ENCODE results near the gene MYO1A. TPM values are rescaled to one million over a fixed set of nuclear protein-coding genes. Genes with fewer than 3 reads are reported as not detected.
"Not testable (repeated sequence)": the region's sequence is repeated elsewhere in the genome, so short reads cannot be mapped to it uniquely, and the experiment has no call there.

Gene MYO1A
- total RNA-seq, 1 donor from 2014 or later = 1.7 TPM

DNA sequence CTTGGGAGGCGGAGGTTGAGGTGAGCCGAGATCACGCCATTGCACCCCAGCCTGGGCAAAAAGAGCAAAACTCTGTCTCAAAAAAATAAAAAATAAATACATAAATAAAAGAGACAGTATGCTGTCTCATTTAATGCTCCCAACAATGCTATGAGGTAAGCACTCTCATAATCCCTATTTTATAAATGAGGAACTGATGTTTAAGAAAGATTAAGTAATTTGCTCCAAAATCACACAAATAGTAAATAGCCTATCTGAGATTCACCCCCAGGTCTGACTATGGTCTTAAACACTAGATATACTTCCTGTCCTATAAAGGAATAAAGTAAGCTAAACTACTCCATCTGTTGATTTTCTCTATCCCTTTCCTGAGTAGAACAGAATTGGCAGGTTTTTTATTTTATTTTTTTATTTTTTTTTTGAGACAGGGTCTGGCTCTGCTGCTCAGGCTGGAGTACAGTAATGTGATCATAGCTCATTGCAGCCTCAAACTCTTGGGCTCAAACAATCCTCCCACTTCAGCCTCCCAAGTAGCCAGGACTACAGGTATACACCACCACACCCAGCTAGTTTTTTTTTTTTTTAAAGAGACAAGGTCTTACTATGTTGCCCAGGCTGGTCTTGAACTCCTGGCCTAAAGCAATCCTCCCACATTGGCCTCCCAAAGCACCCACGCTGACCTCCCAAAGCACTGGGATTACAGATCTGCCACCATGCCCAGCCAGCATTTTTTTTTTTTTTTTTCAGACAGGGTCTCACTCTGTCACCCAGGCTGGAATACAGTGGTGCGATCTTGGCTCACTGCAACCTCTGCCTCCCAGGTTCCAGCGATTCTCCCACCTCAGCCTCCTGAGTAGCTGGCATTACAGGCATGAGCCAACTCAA, 23.9 kb upstream of the MYO1A start:
- DNase-seq; H3K9me3 Mint-ChIP-seq; intact Hi-C loops (cut with micrococcal nuclease); H3K4me3 Mint-ChIP-seq; H3K27me3 Mint-ChIP-seq: not testable (repeated sequence)
- H3K4me1 Mint-ChIP-seq = peaks cover 30% of the 10 kb centered on the region
- H3K27ac Mint-ChIP-seq = peak overlapping the region; percentile 45
- peaks cover 46% of the 10 kb centered on the region for H3K36me3 Mint-ChIP-seq (ENCODE audit: low read depth)

DNA sequence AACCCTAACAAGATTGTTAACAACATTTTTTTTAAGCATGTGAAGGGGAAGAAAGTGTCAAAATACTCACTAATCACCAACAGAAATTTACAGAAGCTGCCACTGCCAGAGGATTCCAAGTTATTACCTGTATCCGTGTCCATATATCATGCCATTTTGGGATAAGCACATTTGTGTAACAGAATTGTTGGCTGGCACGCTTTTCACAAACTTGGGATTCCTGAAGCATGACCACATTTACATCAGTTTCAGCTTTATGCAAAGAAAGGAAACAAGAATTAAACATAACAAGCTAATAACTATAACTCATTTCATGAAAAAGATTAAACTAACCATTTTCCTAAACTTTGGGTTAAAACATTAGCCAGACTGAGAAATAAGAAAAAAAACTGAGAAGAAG, 22.7 kb upstream of the MYO1A start:
- no peak for DNase-seq
- no peaks in the 10 kb centered on the region for H3K9me3 Mint-ChIP-seq
- no peak overlapping the region for H3K4me3 Mint-ChIP-seq
- intact Hi-C loops (cut with micrococcal nuclease) = no loop called here
- H3K27me3 Mint-ChIP-seq = no peaks in the 10 kb centered on the region
- H3K27ac Mint-ChIP-seq = peak overlapping the region; percentile 68
- H3K4me1 Mint-ChIP-seq = peaks cover 33% of the 10 kb centered on the region
- peaks cover 50% of the 10 kb centered on the region for H3K36me3 Mint-ChIP-seq (ENCODE audit: low read depth)

DNA sequence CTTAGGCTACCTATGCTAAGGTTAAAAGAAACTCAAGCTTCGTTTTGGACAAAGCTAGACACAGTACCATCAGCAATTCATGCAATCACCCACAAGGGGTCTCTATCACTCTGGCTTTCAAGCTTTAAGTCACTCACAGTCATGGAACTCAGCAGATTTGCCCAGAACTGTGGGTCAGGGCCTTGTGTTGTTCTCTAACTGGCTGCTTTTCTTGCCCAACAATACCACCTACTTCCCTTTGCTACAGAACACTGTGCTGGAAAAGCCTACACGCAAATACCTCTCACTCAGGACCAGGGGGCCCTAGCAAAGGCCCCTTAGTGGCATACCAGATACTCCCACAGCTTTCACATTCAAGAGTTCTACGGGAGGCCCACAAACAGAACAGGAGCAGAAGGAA, 19.6 kb upstream of the MYO1A start:
- DNase-seq = peak; percentile 90
- intact Hi-C loops (cut with micrococcal nuclease) = loop anchor here (1.0 to 10.0 kb wide), 6 partner anchors 9 to 675 kb away; partner anchors contain the start of genes NEMP1 and TSPAN31
- Mint-ChIP-seq H3K27ac (peak overlapping the region; percentile 89), H3K9me3 (peaks cover 6% of the 10 kb centered on the region), H3K4me3 (peak overlapping the region; percentile 61), H3K36me3 (ENCODE audit: low read depth) (peaks cover 62% of the 10 kb centered on the region), H3K4me1 (peaks cover 45% of the 10 kb centered on the region), H3K27me3 (no peaks in the 10 kb centered on the region)

DNA sequence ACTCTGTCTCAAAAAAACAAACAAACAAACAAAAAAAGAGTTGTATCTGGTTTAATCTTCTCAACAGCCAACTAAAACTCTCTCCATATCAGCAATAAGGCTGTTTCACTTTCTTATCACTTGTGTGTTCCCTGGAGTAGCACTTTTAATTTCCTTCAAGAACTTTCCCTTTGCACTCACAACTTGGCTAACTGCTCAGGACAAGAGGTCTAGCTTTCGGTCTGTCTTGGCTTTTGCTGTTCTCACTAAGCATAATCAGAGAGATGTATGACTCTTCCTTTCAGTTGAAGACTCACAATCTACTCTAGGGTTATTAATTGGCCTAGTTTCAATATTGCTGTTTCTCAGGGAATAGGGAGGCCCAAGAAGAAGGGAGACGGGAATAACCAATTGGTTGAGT, 16.3 kb upstream of the MYO1A start:
- Mint-ChIP-seq H3K27me3 (no peaks in the 10 kb centered on the region), H3K36me3 (ENCODE audit: low read depth) (peaks cover 70% of the 10 kb centered on the region), H3K4me1 (peaks cover 51% of the 10 kb centered on the region), H3K4me3 (peak overlapping the region; percentile 73), H3K9me3 (peaks cover 6% of the 10 kb centered on the region), H3K27ac (peak overlapping the region; percentile 95)
- DNase-seq = no peak
- intact Hi-C loops (cut with micrococcal nuclease) = loop anchor here (5.0 to 10.0 kb wide), 2 partner anchors 116 to 679 kb away; partner anchors contain the start of gene TSPAN31

DNA sequence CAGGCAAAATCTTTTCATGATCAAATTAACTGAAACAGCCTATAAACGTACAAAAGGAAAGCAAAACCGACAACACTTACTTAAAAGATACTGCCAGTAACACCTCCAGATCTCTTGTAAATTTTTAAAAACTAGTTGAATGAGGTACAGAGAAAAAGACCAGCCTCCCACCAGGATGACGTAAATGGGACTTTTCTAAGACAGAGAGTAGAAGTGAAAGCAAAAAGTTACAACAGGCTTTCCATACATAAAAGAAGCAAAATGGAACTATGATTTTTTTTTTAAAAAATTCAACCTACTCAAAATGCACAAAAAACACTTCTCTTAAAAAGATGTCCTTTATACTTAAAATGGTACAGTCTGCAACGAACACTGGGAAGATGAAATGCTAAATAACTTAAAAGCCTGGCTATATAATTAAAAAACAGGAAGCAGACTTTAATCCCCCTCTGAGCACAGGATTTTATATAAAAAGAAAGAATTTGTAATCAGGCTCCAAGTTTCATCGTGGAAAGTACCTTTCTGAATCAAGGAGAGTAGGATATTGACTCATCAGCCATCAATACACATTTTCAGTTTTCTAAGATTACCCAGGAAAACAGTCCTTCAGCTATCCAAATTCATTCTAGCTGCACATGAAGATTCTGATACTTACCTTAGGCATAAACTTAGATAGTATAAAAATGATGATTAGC, 14.2 kb upstream of the MYO1A start:
- Mint-ChIP-seq H3K27ac (peak overlapping the region; percentile 96), H3K4me3 (peak overlapping the region; percentile 85), H3K36me3 (ENCODE audit: low read depth) (peaks cover 66% of the 10 kb centered on the region), H3K4me1 (peaks cover 35% of the 10 kb centered on the region), H3K9me3 (peaks cover 6% of the 10 kb centered on the region), H3K27me3 (no peaks in the 10 kb centered on the region)
- intact Hi-C loops (cut with micrococcal nuclease) = loop anchor here (1.0 to 10.0 kb wide), 6 partner anchors 14 to 681 kb away; partner anchors contain the start of genes NEMP1 and TSPAN31
- peak; percentile 89 for DNase-seq

DNA sequence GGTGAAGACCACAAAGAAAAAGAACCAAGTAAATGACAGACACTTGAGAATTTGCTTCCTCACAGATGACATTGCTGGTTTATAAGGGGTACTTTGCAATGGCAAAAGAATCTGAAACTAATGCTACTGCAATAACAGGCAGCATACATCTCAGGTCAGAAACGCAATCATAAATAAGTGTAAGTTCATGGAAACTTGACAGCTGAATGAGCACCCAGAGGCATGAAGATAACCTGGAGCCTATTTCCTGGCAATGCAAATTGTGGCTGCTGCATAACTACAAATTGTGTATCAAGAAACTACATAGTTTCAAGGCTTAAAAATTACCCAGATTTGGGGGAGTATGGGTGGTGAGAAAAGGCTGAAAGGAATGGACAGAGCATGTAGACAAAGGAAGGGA, 8.5 kb upstream of the MYO1A start:
- H3K36me3 Mint-ChIP-seq (ENCODE audit: low read depth) = peaks cover 72% of the 10 kb centered on the region
- no peak for DNase-seq
- H3K27ac Mint-ChIP-seq = no peak overlapping the region
- peaks cover 14% of the 10 kb centered on the region for H3K4me1 Mint-ChIP-seq
- intact Hi-C loops (cut with micrococcal nuclease) = no loop called here
- no peaks in the 10 kb centered on the region for H3K27me3 Mint-ChIP-seq
- peaks cover 4% of the 10 kb centered on the region for H3K9me3 Mint-ChIP-seq
- no peak overlapping the region for H3K4me3 Mint-ChIP-seq

DNA sequence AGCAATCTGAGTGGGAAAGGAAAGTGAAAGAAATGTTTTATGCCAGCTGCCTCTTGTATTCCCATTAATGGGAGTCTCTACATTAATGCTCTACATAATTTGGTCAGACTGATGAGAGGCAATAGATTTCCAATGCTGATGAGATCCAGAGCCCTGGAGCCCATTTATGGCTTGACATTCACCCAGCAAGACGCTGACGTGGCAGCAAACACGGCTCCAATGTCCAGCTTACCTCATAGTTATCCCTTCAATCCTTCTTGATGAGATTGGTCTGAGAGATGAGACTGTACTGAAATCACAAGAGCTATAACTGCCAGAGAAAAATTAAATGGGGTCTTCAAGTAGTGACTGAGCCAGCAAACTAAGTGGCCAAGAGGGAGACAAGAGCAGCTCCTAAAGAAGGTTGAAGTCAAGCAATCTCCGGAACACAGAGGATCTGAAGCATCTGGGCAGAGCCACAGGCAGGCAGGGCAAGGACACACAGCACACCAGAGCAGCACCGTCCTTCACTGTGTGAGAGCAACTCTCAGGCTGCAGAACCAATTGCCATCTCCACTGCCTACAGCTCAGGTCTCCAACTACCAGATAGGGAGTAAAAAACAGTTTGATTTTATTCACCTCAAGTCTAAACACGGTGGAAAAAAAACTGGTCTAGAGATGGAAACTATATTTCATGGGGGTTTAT, 7.3 kb upstream of the MYO1A start:
- DNase-seq = no peak
- peaks cover 4% of the 10 kb centered on the region for H3K9me3 Mint-ChIP-seq
- H3K36me3 Mint-ChIP-seq (ENCODE audit: low read depth) = peaks cover 71% of the 10 kb centered on the region
- peak overlapping the region; percentile 68 for H3K27ac Mint-ChIP-seq
- no peaks in the 10 kb centered on the region for H3K27me3 Mint-ChIP-seq
- peaks cover 10% of the 10 kb centered on the region for H3K4me1 Mint-ChIP-seq
- no peak overlapping the region for H3K4me3 Mint-ChIP-seq
- intact Hi-C loops (cut with micrococcal nuclease) = no loop called here

DNA sequence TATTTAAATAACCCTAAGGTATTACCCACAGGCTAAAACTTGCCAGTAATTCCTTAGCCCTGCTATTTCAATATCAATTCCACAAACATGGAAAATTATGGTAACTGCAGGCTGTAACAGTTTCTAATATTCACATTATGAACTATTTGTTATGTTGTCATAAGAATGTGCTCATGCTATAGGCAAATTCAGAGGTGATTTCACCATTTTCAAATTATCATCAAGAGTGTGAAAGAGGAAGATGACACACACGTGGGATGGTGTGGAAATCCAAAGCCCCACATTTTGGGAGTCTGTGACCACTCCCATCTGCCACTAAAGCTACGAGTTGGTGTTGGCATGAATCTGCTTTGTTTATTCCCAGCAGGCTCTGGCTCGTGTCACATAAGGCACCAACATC, 5.9 kb upstream of the MYO1A start:
- no peak overlapping the region for H3K27ac Mint-ChIP-seq
- no peaks in the 10 kb centered on the region for H3K27me3 Mint-ChIP-seq
- H3K36me3 Mint-ChIP-seq (ENCODE audit: low read depth) = peaks cover 63% of the 10 kb centered on the region
- no peak overlapping the region for H3K4me3 Mint-ChIP-seq
- DNase-seq = no peak
- intact Hi-C loops (cut with micrococcal nuclease) = no loop called here
- H3K9me3 Mint-ChIP-seq = peaks cover 4% of the 10 kb centered on the region
- peaks cover 11% of the 10 kb centered on the region for H3K4me1 Mint-ChIP-seq

DNA sequence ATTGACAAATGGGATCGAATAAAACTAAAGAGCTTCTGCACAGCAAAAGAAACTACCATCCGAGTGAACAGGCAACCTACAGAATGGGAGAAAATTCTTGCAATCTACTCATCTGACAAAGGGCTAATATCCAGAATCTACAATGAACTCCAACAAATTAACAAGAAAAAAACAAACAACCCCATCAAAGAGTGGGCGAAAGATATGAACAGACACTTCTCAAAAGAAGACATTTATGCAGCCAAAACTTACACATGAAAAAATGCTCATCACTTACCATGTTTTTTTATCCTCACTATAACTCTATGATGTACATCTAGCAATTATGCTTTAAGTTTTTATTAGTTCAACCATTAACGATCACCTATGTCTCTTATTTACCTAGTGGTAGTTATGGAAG, 4.0 kb upstream of the MYO1A start:
- intact Hi-C loops (cut with micrococcal nuclease); H3K27me3 Mint-ChIP-seq; H3K27ac Mint-ChIP-seq; H3K9me3 Mint-ChIP-seq; DNase-seq; H3K4me1 Mint-ChIP-seq; H3K4me3 Mint-ChIP-seq: not testable (repeated sequence)
- H3K36me3 Mint-ChIP-seq (ENCODE audit: low read depth) = peaks cover 50% of the 10 kb centered on the region

DNA sequence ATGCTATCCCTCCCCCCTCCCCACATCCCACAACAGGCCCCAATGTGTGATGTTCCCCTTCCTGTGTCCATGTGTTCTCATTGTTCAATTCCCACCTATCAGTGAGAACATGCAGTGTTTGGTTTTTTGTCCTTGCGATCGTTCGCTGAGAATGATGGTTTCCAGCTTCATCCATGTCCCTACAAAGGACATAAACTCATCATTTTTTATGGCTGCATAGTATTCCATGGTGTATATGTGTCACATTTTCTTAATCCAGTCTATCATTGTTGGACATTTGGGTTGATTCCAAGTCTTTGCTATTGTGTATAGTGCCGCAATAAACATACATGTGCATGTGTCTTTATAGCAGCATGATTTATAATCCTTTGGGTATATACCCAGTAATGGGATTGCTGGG, 3.2 kb upstream of the MYO1A start:
- H3K27ac Mint-ChIP-seq; DNase-seq; intact Hi-C loops (cut with micrococcal nuclease); H3K4me3 Mint-ChIP-seq; H3K27me3 Mint-ChIP-seq; H3K9me3 Mint-ChIP-seq: not testable (repeated sequence)
- peaks cover 42% of the 10 kb centered on the region for H3K36me3 Mint-ChIP-seq (ENCODE audit: low read depth)
- H3K4me1 Mint-ChIP-seq = peaks cover 11% of the 10 kb centered on the region

DNA sequence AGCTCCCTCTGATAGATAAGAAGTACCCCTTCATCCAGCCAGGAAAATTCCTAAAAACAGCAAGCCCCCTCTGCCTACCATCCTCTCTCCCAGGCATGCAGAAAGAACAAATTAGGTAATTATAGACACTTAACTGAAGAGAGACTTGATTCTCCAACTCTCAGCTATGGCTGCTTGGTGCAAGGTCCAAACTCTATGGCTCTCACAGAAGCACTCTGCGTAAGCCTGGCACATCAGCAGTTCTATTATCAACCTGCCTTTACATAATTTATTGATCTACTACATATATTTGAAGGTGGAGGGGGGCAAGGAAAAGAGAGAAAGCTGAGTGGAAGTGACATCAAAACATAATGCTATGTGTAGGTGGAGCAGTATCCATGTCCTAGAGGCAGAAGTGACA, 1.1 kb upstream of the MYO1A start:
- Mint-ChIP-seq H3K27me3 (no peaks in the 10 kb centered on the region), H3K4me3 (no peak overlapping the region), H3K4me1 (peaks cover 29% of the 10 kb centered on the region), H3K36me3 (ENCODE audit: low read depth) (peaks cover 25% of the 10 kb centered on the region), H3K27ac (no peak overlapping the region), H3K9me3 (peaks cover 4% of the 10 kb centered on the region)
- intact Hi-C loops (cut with micrococcal nuclease) = no loop called here
- no peak for DNase-seq

DNA sequence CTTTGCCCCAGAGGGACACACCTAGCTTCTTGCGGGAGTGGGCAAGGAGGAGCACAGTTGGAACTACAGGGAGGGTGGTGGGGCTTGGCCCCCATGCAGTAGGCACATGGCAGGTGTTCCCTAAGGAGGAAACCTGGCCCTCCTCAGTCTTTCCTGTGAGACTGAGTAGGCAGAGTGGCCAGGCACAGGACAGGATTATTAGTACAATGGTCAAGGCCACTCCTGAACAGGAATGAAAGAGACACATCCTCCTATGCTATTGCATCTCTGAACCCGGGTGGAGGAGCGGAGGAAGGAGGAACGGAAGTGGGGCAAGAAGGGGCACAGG, 846 bp downstream of the MYO1A start:
- DNase-seq = no peak
- Mint-ChIP-seq H3K27me3 (no peaks in the 10 kb centered on the region), H3K4me3 (no peak overlapping the region), H3K27ac (no peak overlapping the region), H3K36me3 (ENCODE audit: low read depth) (peaks cover 14% of the 10 kb centered on the region), H3K9me3 (peaks cover 3% of the 10 kb centered on the region), H3K4me1 (peaks cover 34% of the 10 kb centered on the region)
- intact Hi-C loops (cut with micrococcal nuclease) = loop anchor here (5.0 kb wide), 1 partner anchor 37 kb away; no protein-coding TSS in a partner anchor

DNA sequence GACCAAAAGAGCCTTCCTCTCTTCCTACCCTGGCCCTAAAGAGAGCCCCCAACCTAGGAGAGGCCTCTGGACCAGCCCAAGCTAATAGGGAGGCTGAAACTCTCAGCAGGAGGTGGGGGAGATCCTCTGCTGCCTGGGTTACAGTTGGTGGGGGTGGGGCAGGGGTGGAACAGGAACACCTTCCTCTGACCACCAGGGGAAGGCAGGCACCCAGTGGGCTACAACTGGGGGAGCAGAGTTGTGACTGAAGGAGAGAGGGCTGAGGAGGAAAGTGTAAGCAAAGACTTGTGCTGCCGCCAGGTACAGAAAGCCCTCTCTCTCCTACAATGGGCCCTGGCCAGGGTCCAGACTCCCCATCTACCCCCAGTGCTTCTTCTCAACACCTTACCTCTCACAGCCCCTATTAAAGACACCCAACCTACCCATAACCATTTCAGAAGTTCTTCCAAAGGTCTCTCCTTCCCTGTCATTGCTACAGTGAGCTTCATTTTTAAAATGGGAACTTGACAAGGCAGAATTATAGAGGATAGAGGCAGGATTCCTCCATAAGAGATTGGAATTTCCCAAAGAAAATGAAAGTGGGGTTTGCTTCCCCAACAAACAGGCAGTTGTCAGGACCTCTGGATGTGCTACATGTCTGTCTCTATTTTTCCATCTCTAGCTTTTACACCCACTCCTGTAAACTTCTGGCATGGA, 1.4 kb downstream of the MYO1A start:
- Mint-ChIP-seq H3K27ac (no peak overlapping the region), H3K4me1 (peaks cover 34% of the 10 kb centered on the region), H3K36me3 (ENCODE audit: low read depth) (peaks cover 9% of the 10 kb centered on the region), H3K4me3 (peak overlapping the region; percentile 11), H3K27me3 (no peaks in the 10 kb centered on the region), H3K9me3 (no peaks in the 10 kb centered on the region)
- DNase-seq = no peak
- intact Hi-C loops (cut with micrococcal nuclease) = loop anchor here (5.0 kb wide), 1 partner anchor 36 kb away; no protein-coding TSS in a partner anchor

Data from activated CD4-positive, alpha-beta T cell treated with anti-CD3 and anti-CD28 coated beads, Interleukin-2, amount 10 ng/mL, durations not matched to agents 24 days and 14 days (primary cell).